ENCODE measurements around the gene THSD4. TPM values are rescaled to one million over a fixed set of nuclear protein-coding genes. Genes with fewer than 3 reads are reported as not detected.

THSD4 gene
- total RNA-seq, 2 experiments from 2014 or later: not detected

DNA sequence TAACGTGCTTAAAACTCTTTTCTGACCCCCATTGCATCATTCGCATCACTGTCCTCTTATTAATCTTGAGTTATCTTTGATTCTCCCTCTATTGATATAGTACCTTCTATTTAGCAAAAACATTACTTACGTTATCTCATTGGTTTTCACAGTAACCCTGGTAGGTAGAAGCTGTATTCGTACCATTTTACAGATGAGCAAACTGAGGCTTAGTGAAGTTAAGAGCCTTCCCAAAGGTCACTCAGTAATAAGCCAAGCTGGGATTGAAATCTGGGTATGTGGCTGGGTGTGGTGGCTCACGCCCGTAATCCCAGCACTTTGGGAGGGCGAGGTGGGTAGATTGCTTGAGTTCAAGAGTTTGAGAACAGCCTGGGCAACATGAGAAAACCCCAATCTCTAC, 244.0 kb downstream of the THSD4 start:
- no peaks in the 10 kb centered on the region for H3K4me1 ChIP-seq (ENCODE audit: insufficient read depth, low read length)
- H3K27ac Mint-ChIP-seq: no peak overlapping the region
- ChIA-PET CTCF (no interaction called here), POLR2A (no interaction called here)
- peaks cover 2% of the 10 kb centered on the region for H3K9me3 Mint-ChIP-seq
- H3K27ac ChIP-seq (ENCODE audit: low read depth in 1 of 2, low read length in 2 of 2): no peak overlapping the region
- no peaks in the 10 kb centered on the region for H3K36me3 Mint-ChIP-seq (ENCODE audit: low read depth)
- peaks cover 15% of the 10 kb centered on the region for H3K27me3 Mint-ChIP-seq
- ATAC-seq (ENCODE audit: poor library complexity) (no peak), DNase-seq (no peak)
- intact Hi-C loops (cut with DNase I, micrococcal nuclease): no loop called here
- no peaks in the 10 kb centered on the region for H3K9me3 ChIP-seq (ENCODE audit: control insufficient read depth in 1 of 2, insufficient read depth in 1 of 2, low read length in 2 of 2)
- no peaks in the 10 kb centered on the region for H3K36me3 ChIP-seq (ENCODE audit: insufficient read depth, low read length)
- no peak overlapping the region for H3K4me3 Mint-ChIP-seq
- no peaks in the 10 kb centered on the region for H3K4me1 Mint-ChIP-seq (ENCODE audit: low read depth)
- TF ChIP-seq, protein P1, sequence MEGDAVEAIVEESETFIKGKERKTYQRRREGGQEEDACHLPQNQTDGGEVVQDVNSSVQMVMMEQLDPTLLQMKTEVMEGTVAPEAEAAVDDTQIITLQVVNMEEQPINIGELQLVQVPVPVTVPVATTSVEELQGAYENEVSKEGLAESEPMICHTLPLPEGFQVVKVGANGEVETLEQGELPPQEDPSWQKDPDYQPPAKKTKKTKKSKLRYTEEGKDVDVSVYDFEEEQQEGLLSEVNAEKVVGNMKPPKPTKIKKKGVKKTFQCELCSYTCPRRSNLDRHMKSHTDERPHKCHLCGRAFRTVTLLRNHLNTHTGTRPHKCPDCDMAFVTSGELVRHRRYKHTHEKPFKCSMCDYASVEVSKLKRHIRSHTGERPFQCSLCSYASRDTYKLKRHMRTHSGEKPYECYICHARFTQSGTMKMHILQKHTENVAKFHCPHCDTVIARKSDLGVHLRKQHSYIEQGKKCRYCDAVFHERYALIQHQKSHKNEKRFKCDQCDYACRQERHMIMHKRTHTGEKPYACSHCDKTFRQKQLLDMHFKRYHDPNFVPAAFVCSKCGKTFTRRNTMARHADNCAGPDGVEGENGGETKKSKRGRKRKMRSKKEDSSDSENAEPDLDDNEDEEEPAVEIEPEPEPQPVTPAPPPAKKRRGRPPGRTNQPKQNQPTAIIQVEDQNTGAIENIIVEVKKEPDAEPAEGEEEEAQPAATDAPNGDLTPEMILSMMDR (IDR thresholded peaks at IDR 0.05): no peak
- H3K4me3 ChIP-seq (ENCODE audit: low read length): no peak overlapping the region
- peaks cover 0 to 3% of the 10 kb centered on the region in 2 experiments for H3K27me3 ChIP-seq (ENCODE audit: control insufficient read depth in 1 of 2, insufficient read depth in 2 of 2, low read length in 2 of 2)

DNA sequence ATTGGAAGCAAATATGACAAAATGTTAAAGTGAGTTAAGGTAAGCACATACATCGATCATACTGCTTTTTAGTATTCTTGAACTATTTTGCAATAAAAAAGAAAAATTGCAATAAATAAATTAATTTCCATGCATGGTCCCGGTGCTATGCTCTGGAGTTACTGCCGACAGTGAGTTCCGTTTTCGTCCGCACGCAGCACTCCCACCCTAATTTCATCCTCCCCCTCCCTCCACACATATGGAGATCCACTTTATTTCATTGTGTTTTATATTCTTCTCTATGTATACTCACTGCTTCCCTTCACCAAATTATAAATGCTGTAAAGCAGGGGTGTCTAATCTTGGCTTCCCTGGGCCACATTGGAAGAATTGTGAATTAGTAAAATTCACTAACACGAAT, 247.3 kb downstream of the THSD4 start:
- intact Hi-C loops (cut with DNase I, micrococcal nuclease): no loop called here
- Histone ChIP-seq H3K4me3 (ENCODE audit: low read length) (no peak overlapping the region), H3K27ac (ENCODE audit: low read depth in 1 of 2, low read length in 2 of 2) (no peak overlapping the region), H3K9me3 (ENCODE audit: control insufficient read depth in 1 of 2, insufficient read depth in 1 of 2, low read length in 2 of 2) (no peaks in the 10 kb centered on the region), H3K36me3 (ENCODE audit: insufficient read depth, low read length) (no peaks in the 10 kb centered on the region), H3K27me3 (ENCODE audit: control insufficient read depth in 1 of 2, insufficient read depth in 2 of 2, low read length in 2 of 2) (peaks cover 0 to 3% of the 10 kb centered on the region in 2 experiments), H3K4me1 (ENCODE audit: insufficient read depth, low read length) (no peaks in the 10 kb centered on the region)
- no peak for ATAC-seq (ENCODE audit: poor library complexity)
- Mint-ChIP-seq H3K36me3 (ENCODE audit: low read depth) (no peaks in the 10 kb centered on the region), H3K4me1 (ENCODE audit: low read depth) (no peaks in the 10 kb centered on the region), H3K27ac (no peak overlapping the region), H3K9me3 (peaks cover 2% of the 10 kb centered on the region), H3K4me3 (no peak overlapping the region), H3K27me3 (peaks cover 22% of the 10 kb centered on the region)
- DNase-seq: no peak
- TF ChIP-seq, protein P1 (IDR thresholded peaks at IDR 0.05): no peak
- ChIA-PET POLR2A (no interaction called here), CTCF (no interaction called here)

DNA sequence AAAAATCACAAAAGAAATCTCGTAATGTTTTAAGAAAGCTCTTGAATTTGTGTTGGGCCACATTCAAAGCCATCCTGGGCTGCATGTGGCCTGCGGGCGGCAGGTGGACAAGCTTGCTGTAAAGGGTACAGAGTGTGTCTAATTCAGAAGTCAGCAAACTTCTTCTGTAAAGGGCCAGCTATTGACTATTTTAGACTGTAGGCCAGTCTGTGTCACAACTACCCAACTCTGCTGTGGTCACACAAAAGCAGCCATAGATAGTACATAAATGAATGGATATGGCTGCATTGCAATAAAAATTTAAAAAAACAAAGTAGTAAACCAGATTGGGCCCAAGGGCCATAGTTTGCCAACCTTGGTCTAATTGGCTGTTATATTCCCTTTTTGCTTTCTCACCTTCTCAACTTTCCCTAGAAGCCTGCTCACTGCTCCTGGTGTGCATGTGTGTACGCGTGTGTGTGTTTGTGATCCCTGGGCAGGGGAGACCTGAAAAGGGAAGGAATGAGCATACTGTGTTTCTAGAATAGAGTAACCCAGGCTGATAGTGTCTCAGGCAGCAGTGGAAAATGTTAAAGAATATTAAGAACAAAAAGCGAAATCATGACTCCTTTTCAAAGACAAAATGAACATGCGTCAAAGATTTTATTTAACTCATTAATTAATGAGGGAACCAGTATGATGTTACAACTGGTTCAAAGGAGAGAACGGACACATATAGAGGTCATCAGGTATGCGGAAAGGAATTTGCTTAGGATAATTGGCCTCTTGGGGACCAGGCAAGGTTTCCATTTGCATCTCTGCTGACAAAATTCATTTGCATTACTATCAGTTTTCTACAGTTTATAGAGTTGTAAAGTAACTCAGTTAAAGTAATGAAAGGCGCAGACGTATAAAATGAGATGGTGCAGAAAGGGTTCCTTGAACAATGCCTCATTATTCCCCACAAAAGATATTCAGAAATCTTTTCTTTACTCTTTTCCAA, 248.0 kb downstream of the THSD4 start:
- Histone ChIP-seq H3K4me1 (ENCODE audit: insufficient read depth, low read length) (no peaks in the 10 kb centered on the region), H3K9me3 (ENCODE audit: control insufficient read depth in 1 of 2, insufficient read depth in 1 of 2, low read length in 2 of 2) (no peaks in the 10 kb centered on the region), H3K36me3 (ENCODE audit: insufficient read depth, low read length) (no peaks in the 10 kb centered on the region), H3K27ac (ENCODE audit: low read depth in 1 of 2, low read length in 2 of 2) (no peak overlapping the region), H3K4me3 (ENCODE audit: low read length) (no peak overlapping the region), H3K27me3 (ENCODE audit: control insufficient read depth in 1 of 2, insufficient read depth in 2 of 2, low read length in 2 of 2) (peaks cover 0 to 3% of the 10 kb centered on the region in 2 experiments)
- H3K4me3 Mint-ChIP-seq: no peak overlapping the region
- ATAC-seq (ENCODE audit: poor library complexity): no peak
- H3K36me3 Mint-ChIP-seq (ENCODE audit: low read depth): no peaks in the 10 kb centered on the region
- intact Hi-C loops (cut with DNase I, micrococcal nuclease): no loop called here
- H3K9me3 Mint-ChIP-seq: peaks cover 2% of the 10 kb centered on the region
- H3K27me3 Mint-ChIP-seq: peaks cover 22% of the 10 kb centered on the region
- no peak for DNase-seq
- H3K4me1 Mint-ChIP-seq (ENCODE audit: low read depth): no peaks in the 10 kb centered on the region
- CTCF ChIA-PET: no interaction called here
- TF ChIP-seq, protein P1 (IDR thresholded peaks at IDR 0.05): no peak
- POLR2A ChIA-PET: no interaction called here
- no peak overlapping the region for H3K27ac Mint-ChIP-seq

Data from CD4-positive, alpha-beta T cell (primary cell).